Stimulated activated CD4-positive, alpha-beta T cell treated with anti-CD3 and anti-CD28 coated beads, Interleukin-4, amount 100 ng/mL, for 1 hour (primary cell): ENCODE results near the gene PSMD1.

Experiments
- DNase-seq: peaks from one replicate; pipeline ENCODE4 v3.0.0-alpha.2; 2020

Gene PSMD1

DNA sequence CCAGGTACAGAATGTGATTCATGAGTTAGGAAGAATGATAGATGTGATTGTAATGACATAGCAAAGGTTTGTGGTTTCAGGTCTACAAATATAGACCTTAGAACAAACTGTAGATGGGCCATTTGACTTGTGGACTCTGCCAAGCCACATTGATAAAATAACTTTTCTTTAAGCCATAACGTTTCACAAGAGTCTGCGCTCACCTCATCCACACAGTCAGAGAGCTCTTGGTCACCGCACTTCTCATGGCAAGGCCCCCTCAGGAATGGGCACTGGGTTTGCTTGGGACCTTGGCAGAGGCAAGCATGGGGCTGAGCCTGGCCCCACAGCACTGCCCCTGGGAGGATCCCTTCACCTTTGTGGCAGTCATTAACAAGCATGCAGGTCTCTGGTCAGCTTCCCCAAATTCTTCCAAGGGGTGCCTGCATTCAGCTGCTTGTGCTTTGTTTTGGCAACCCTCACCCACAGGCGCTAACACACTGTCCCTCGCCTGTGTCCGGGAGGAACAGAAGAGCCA, 155.7 kb downstream of the PSMD1 start:
- no peak for DNase-seq

DNA sequence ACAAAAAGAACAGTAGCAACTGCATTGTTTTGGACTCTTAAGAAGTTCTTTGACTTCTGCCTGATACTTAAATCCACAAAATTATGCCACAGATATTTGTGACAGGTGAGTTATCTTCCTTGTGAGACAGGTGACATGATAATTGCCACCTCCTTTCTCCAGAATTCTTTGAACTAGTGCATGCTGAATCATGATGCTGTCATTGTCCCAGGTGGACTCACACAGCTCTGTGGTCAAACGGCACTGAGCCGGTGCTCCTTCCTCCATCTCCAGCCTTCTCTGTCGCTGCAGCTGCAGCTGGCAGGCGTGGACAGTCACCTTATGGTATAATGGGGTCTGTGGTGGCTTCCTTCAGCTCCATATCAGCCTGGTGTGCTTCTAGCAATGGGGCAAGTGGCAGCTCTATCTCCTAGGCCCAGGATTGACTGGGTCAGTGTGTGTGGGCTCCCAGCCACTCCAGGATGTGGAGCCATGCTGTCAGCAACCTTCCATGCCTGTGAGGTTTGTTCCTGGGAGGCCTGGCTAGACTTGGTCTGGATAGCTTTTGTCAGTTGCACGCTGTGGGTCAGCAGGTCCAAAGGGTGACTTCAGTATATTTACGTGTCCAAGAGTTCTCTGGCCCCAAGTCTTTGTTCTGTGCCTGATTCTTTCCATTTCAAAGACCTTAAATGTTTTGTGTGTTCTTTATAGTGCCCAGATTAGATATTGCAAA, 157.4 kb downstream of the PSMD1 start:
- no peak for DNase-seq

DNA sequence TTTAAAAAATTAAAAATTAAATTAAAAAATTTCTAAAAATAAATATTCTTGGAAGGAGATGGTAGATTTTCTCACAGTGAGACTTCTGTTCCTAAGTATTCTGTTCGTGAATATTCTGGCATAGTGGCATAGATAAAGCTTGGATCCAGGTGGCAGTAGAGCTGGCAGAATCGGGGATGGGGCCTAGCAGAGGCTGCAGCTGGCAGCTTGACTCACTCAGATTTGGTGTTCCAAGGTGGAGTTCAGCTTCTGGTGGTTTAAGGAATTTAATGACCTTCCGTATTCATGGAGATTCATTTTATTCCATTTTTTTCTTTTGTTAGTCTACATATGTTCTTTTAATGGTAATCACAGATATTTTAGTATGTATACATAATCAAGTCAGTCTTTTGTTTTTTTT, 161.7 kb downstream of the PSMD1 start:
- DNase-seq: no peak

DNA sequence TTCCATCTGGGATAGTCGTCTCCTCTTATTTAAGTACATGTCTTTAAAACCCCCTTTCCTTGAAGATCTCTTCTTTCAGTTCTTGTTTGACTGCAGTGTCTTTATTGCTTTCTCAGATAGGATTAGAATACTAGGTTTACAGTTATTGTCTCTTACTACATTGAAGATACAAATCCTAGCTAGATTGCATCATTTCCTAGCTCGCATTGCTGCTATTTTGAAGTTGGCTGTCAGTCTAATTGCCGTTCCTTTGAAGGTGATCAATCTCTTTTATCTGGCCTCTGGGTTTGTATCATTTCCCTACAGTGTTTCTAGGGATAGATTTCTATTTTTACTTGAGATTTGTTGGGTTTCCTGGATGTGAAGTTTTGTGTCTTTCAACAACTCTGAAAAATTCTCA, 162.6 kb downstream of the PSMD1 start:
- DNase-seq: no peak

DNA sequence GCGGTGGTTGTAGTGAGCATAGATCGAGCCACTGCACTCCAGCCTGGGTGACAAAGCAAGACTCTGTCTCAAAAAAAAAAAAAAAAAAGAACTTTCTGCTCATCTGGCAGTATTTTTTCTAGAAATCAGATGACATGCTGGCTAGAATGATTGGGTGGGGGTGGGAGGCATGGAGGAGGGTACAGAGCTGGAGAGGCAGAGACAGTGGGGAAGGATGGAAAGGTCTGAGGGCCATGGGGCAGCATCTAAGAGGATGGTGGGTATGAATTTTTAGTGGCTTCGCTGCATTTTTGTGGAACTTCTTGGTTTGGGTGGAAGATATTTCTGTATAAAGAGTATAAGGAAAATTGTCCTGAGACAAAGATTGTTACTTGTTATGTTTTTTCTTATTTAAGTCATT, 165.1 kb downstream of the PSMD1 start:
- no peak for DNase-seq
